HepG2 (cell line): ENCODE measurements around the gene LGALS16. TPM values are rescaled to one million over a fixed set of nuclear protein-coding genes. Genes with fewer than 3 reads are reported as not detected.

Source experiments
- ATAC-seq: fragments of 200-7000 bp; cut with Tn5 transposase; 3 replicates; pipeline ENCODE4 v1.9.1; 2020; ENCODE audit warnings: mild to moderate bottlenecking, moderate library complexity
- BruUV-seq: library from RNA; stranded (reverse); fragments of 400-500 nt; replicated peaks from 2 replicates; lab custom pipeline; 2021; lab: Mats Ljungman, UMichigan
- CTCF ChIA-PET: fragments of 300-600 bp; formaldehyde crosslinking; extraction: SDS; loops from one replicate; lab custom pipeline; 2021; ENCODE audit warnings: low total read pairs, inconsistent platforms, low intra/inter-chr PET ratio; lab: Yijun Ruan, JAX
- POLR2A ChIA-PET: fragments of 350-600 bp; sonication (Branson Sonifier 250); formaldehyde crosslinking; loops from one replicate; lab custom pipeline; 2020; ENCODE audit warnings: antibody characterized with exemption, inconsistent platforms; lab: Yijun Ruan, JAX
- DNase-seq: peaks from one replicate; pipeline ENCODE4 v3.0.0-alpha.2; 2015; ENCODE audit warnings: low spot score
- FAIRE-seq: peaks from 3 replicates; lab custom pipeline; 2011; peaks lifted over from hg19 to GRCh38; lab: Jason Lieb, UNC
- H2AFZ ChIP-seq: one replicate; pipeline ENCODE4 v1.6.1; 2011; ENCODE audit warnings: low read length, inconsistent platforms
- H3K27ac ChIP-seq: fragments of 300-600 bp; 3 replicates; pipeline ENCODE4 v1.8.0; 2011; ENCODE audit warnings: mixed run types, mild to moderate bottlenecking, mixed read lengths, low read length, inconsistent platforms; ENCODE audit not compliant: insufficient read depth; ENCODE audit errors: extremely low read length
- H3K27me3 ChIP-seq, 2 experiments: fragments of 200-600 bp in 1 of 2; 2 replicates in 1 of 2; 3 replicates in 1 of 2; pipeline versions ENCODE4 v1.6.0 to v1.8.0; 2011; ENCODE audit warnings: low read length in 2 of 2, mild to moderate bottlenecking in 2 of 2, moderate library complexity in 2 of 2, inconsistent platforms in 1 of 2; ENCODE audit not compliant: insufficient read depth in 2 of 2, control insufficient read depth in 1 of 2
- H3K36me3 ChIP-seq, 2 experiments: fragments of 200-600 bp in 1 of 2; replicated peaks in 1 of 2; 2 replicates in 1 of 2; 3 replicates in 1 of 2; pipeline versions ENCODE4 v1.5.1 to v1.8.0; 2011; ENCODE audit warnings: low read length in 2 of 2, inconsistent platforms in 1 of 2; ENCODE audit not compliant: insufficient read depth in 2 of 2, control insufficient read depth in 1 of 2
- H3K4me1 ChIP-seq: 2 replicates; pipeline ENCODE4 v1.5.1; 2012; ENCODE audit warnings: low read length, inconsistent platforms; ENCODE audit not compliant: insufficient read depth
- H3K4me2 ChIP-seq: 2 replicates; pipeline ENCODE4 v1.6.0; 2011; ENCODE audit warnings: low read depth, low read length, inconsistent platforms
- H3K4me3 ChIP-seq, 3 experiments: fragments of 200-600 bp in 1 of 3; sonication (generic), shearing (Covaris generic) in 1 of 3; replicated peaks in 1 of 3; 2 replicates each; pipeline ENCODE4 v1.5.1; 2011 to 2016; ENCODE audit warnings: low read length in 3 of 3, inconsistent platforms in 2 of 3, low read depth in 2 of 3, mild to moderate bottlenecking in 2 of 3, control low read depth in 1 of 3, mixed read lengths in 1 of 3; ENCODE audit not compliant: insufficient read depth in 1 of 3
- H3K79me2 ChIP-seq: one replicate; pipeline ENCODE4 v1.6.1; 2011; ENCODE audit warnings: low read length, inconsistent platforms; ENCODE audit not compliant: insufficient read depth
- H3K9ac ChIP-seq: 2 replicates; pipeline ENCODE4 v1.6.0; 2011; ENCODE audit warnings: mild to moderate bottlenecking, low read depth, low read length, inconsistent platforms; ENCODE audit not compliant: insufficient read depth
- H3K9me3 ChIP-seq: 2 replicates; pipeline ENCODE4 v1.5.1; 2012; ENCODE audit warnings: mild to moderate bottlenecking, low read length
- H4K20me1 ChIP-seq: 2 replicates; pipeline ENCODE4 v1.6.0; 2011; ENCODE audit warnings: inconsistent platforms, mild to moderate bottlenecking, low read length, moderate library complexity; ENCODE audit not compliant: insufficient read depth
- ATF7 ChIP-seq, 2 experiments: fragments of 450-650 bp in 1 of 2; sonication (generic) in 1 of 2; formaldehyde crosslinking in 1 of 2; IDR thresholded peaks; 2 replicates each; pipeline versions ENCODE4 v1.4.0 to v1.6.1; 2016 to 2020; ENCODE audit warnings: antibody characterized with exemption in 1 of 2, mild to moderate bottlenecking in 1 of 2, missing genetic modification reagents in 1 of 2
- CCDC6 ChIP-seq: sonication (generic); formaldehyde crosslinking; IDR thresholded peaks from 2 replicates; pipeline ENCODE4 v1.8.1; 2022; ENCODE audit warnings: mild to moderate bottlenecking, missing genetic modification reagents, moderate library complexity
- HINFP ChIP-seq: sonication (generic); formaldehyde crosslinking; IDR thresholded peaks from 2 replicates; pipeline ENCODE4 v1.4.0; 2020; ENCODE audit warnings: low read depth, mild to moderate bottlenecking, missing genetic modification reagents
- HNRNPK ChIP-seq: fragments of 200-400 bp; formaldehyde crosslinking; IDR thresholded peaks from 2 replicates; pipeline ENCODE4 v1.6.1; 2018; ENCODE audit warnings: low read length, low read depth, moderate library complexity, mild to moderate bottlenecking; ENCODE audit not compliant: poor library complexity, severe bottlenecking
- KDM1A ChIP-seq: IDR thresholded peaks from 2 replicates; pipeline ENCODE4 v1.6.1; 2016; ENCODE audit warnings: missing compliant biosample characterization
- NR2C2 ChIP-seq: sonication (generic); formaldehyde crosslinking; IDR thresholded peaks from 2 replicates; pipeline ENCODE4 v1.4.0; 2020; ENCODE audit warnings: missing genetic modification reagents, mild to moderate bottlenecking, moderate library complexity, borderline replicate concordance
- NR2F1 ChIP-seq, 2 experiments: fragments of 450-650 bp in 1 of 2; formaldehyde crosslinking in 1 of 2; IDR thresholded peaks; 2 replicates each; pipeline versions ENCODE4 v1.5.0 to v1.6.1; 2016 to 2020; ENCODE audit warnings: mild to moderate bottlenecking in 1 of 2, missing compliant biosample characterization in 1 of 2, missing genetic modification reagents in 1 of 2, moderate library complexity in 1 of 2
- SMYD3 ChIP-seq: sonication (generic); formaldehyde crosslinking; IDR thresholded peaks from 2 replicates; pipeline ENCODE4 v1.8.1; 2023; ENCODE audit warnings: mild to moderate bottlenecking, missing genetic modification reagents
- STAG1 ChIP-seq: sonication (generic); formaldehyde crosslinking; IDR thresholded peaks from 2 replicates; pipeline ENCODE4 v1.4.0; 2020; ENCODE audit warnings: missing genetic modification reagents
- TSC22D2 ChIP-seq: sonication (generic); formaldehyde crosslinking; IDR thresholded peaks from 2 replicates; pipeline ENCODE4 v1.5.1; 2020; ENCODE audit warnings: missing genetic modification reagents, mild to moderate bottlenecking, borderline replicate concordance
- ZBTB2 ChIP-seq: sonication (generic); formaldehyde crosslinking; IDR thresholded peaks from 2 replicates; pipeline ENCODE4 v1.8.0; 2022; ENCODE audit warnings: low read depth, missing genetic modification reagents
- ZGPAT ChIP-seq: IDR thresholded peaks from 2 replicates; pipeline ENCODE4 v1.6.1; 2016; ENCODE audit warnings: mild to moderate bottlenecking
- ZNF205 ChIP-seq: IDR thresholded peaks from 2 replicates; pipeline ENCODE4 v1.6.1; 2018; ENCODE audit warnings: missing biosample characterization, missing genetic modification reagents
- ZNF207 ChIP-seq: fragments of 450-650 bp; IDR thresholded peaks from 2 replicates; pipeline ENCODE4 v1.6.1; 2016; ENCODE audit warnings: antibody characterized with exemption, borderline replicate concordance
- ZNF589 ChIP-seq: sonication (generic); formaldehyde crosslinking; conservative IDR thresholded peaks from 2 replicates; pipeline ENCODE4 v1.8.0; 2022; ENCODE audit warnings: mild to moderate bottlenecking, moderate library complexity, missing genetic modification reagents
- ZNF766 ChIP-seq: sonication (generic); formaldehyde crosslinking; IDR thresholded peaks from 2 replicates; pipeline ENCODE4 v1.5.0; 2020; ENCODE audit warnings: missing genetic modification reagents, borderline replicate concordance
- ZNF839 ChIP-seq: sonication (generic); formaldehyde crosslinking; IDR thresholded peaks from 2 replicates; pipeline ENCODE4 v1.4.0; 2020; ENCODE audit warnings: missing genetic modification reagents, mild to moderate bottlenecking, borderline replicate concordance
- ZUFSP ChIP-seq: sonication (generic); formaldehyde crosslinking; IDR thresholded peaks from 2 replicates; pipeline ENCODE4 v1.9.0; 2021; ENCODE audit warnings: missing genetic modification reagents, mild to moderate bottlenecking, borderline replicate concordance
- WGBS: methylation state at CpG from one replicate; pipeline ENCODE4 v1.1.6; 2017; ENCODE audit warnings: low lambda C conversion rate; 5-methylcytosine and 5-hydroxymethylcytosine counted together
- in situ Hi-C: cut with HindIII; loops from 2 replicates; pipeline ENCODE4 v1.10.0; 2017; ENCODE audit warnings: low pct_unique_long_range_greater_than_20kb; ENCODE audit not compliant: extremely low pct_ligation_motif_present
- intact Hi-C: fragments of 100-400 bp; cut with micrococcal nuclease; formaldehyde crosslinking; loops from one replicate; pipeline ENCODE4 v1.10.0; 2022; ENCODE audit not compliant: unreplicated experiment
- polyA plus RNA-seq, 8 experiments: library from polyadenylated mRNA; depleted of rRNA in 3 of 8; stranded (reverse) in 7 of 8; unstranded in 1 of 8; fragments of >200 nt; fragmentation: Illumina TruSeq in 4 of 8; extraction: Trizol in 4 of 8; gene quantifications; 2 replicates each; pipeline versions ENCODE4 v1.2.1 to v1.2.3, GENCODE V29; 2011 to 2016; ENCODE audit warnings: low read depth in 4 of 8, missing spikeins in 1 of 8, mixed read lengths in 1 of 8; ENCODE audit not compliant: insufficient read depth in 1 of 8
- total RNA-seq, 5 experiments: library from RNA; depleted of rRNA; stranded (reverse); fragments of >200 nt; fragmentation: Illumina TruSeq; extraction: Trizol; gene quantifications; 2 replicates each; pipeline ENCODE4 v1.2.3, GENCODE V29; 2016; ENCODE audit warnings: low read depth in 1 of 5

Gene LGALS16
- total and polyA plus RNA-seq, 2 of the 13 experiments (the other 11 are each of a cell fraction or from before 2014, with no cell fraction given) = not detected

- H3K36me3 ChIP-seq = no peaks in the 10 kb centered on the region
- TF ChIP-seq NR2C2 (CRISPR knock-in tag) (no peak), ZUFSP (no peak), ZNF205 (no peak), ZBTB2 (CRISPR knock-in tag) (no peak), HNRNPK (no peak), HINFP (CRISPR knock-in tag) (no peak), ZGPAT (CRISPR knock-in tag) (no peak), CCDC6 (CRISPR knock-in tag) (no peak), NR2F1 (CRISPR knock-in tag; IDR thresholded peaks at IDR 0.05) (no peak), ATF7 (IDR thresholded peaks at IDR 0.05) (no peak), ATF7 (CRISPR knock-in tag; IDR thresholded peaks at IDR 0.05) (no peak), STAG1 (CRISPR knock-in tag) (no peak), ZNF207 (no peak), ZNF766 (CRISPR knock-in tag) (no peak), ZNF589 (no peak), TSC22D2 (CRISPR knock-in tag) (no peak), KDM1A (no peak), ZNF839 (CRISPR knock-in tag) (no peak), SMYD3 (CRISPR knock-in tag) (no peak)
- TF ChIP-seq, all 625 proteins: peak for 0
- Histone ChIP-seq H3K4me1 (no peaks in the 10 kb centered on the region), H4K20me1 (no peaks in the 10 kb centered on the region), H3K4me3 (no peak overlapping the region), H3K27ac (no peak overlapping the region), H3K79me2 (no peaks in the 10 kb centered on the region), H3K9ac (no peak overlapping the region), H3K4me2 (no peak overlapping the region), H2AFZ (no peak overlapping the region), H3K9me3 (peaks cover 11% of the 10 kb centered on the region), H3K27me3 (no peaks in the 10 kb centered on the region; a peak in 1 of 5 replicates)
- in situ Hi-C loops = no loop called here
- intact Hi-C loops = no loop called here
- ChIA-PET POLR2A (no interaction called here), CTCF (no interaction called here)
- 0% methylated on average over 2 of the region's 2 CpGs for WGBS
- no TSS peak for BruUV-seq
- FAIRE-seq (no peak), DNase-seq (no peak), ATAC-seq (no peak)
Observed at GRCh38 chr19:39613597-39613996, 42.1 kb upstream of the LGALS16 start.
